Hematopoietic multipotent progenitor cell treated with erythropoietin and hydrocortisone succinate and interleukin-3 and kit ligand, for 15 days (in vitro differentiated cells): ENCODE measurements around the gene GNAT2.

Experiments used
- DNase-seq: peaks from one replicate; pipeline ENCODE4 v3.0.0-alpha.2; 2015; ENCODE audit warnings: low spot score

Gene GNAT2

GRCh38 chr1:109641861-109642260 is 22.4 kb upstream of the GNAT2 start:
- no peak for DNase-seq

GRCh38 chr1:109641078-109641740 is 21.8 kb upstream of the GNAT2 start:
- DNase-seq, result no peak

GRCh38 chr1:109640285-109640865 is 21.0 kb upstream of the GNAT2 start:
- DNase-seq, result peak; percentile 82

GRCh38 chr1:109639841-109640184 is 20.4 kb upstream of the GNAT2 start:
- no peak for DNase-seq

- no peak for DNase-seq
Measured at GRCh38 chr1:109639063-109639840, 19.8 kb upstream of the GNAT2 start.

GRCh38 chr1:109637446-109637845 is 18.0 kb upstream of the GNAT2 start:
- DNase-seq, result no peak

GRCh38 chr1:109636201-109636952 is 17.0 kb upstream of the GNAT2 start:
- DNase-seq, result no peak

- DNase-seq, result no peak
Measured at GRCh38 chr1:109635862-109636200, 16.4 kb upstream of the GNAT2 start.

- no peak for DNase-seq
Measured at GRCh38 chr1:109634771-109635750, 15.6 kb upstream of the GNAT2 start.

- no peak for DNase-seq
Measured at GRCh38 chr1:109634292-109634691, 14.9 kb upstream of the GNAT2 start.

- no peak for DNase-seq
Measured at GRCh38 chr1:109632671-109633346, 13.4 kb upstream of the GNAT2 start.

- DNase-seq, result no peak
Measured at GRCh38 chr1:109631513-109632505, 12.4 kb upstream of the GNAT2 start.

- no peak for DNase-seq
Measured at GRCh38 chr1:109630898-109631512, 11.6 kb upstream of the GNAT2 start.

GRCh38 chr1:109630081-109630897 is 10.9 kb upstream of the GNAT2 start:
- peak; percentile 27 for DNase-seq

GRCh38 chr1:109629372-109630030 is 10.1 kb upstream of the GNAT2 start:
- no peak for DNase-seq

- no peak for DNase-seq
Measured at GRCh38 chr1:109628540-109629321, 9.3 kb upstream of the GNAT2 start.
